HG03159 (cell line): ENCODE data around the gene LSM3.

Source experiments
- ATAC-seq: cut with Tn5 transposase; IDR thresholded peaks from one replicate; pipeline ENCODE4 v1.9.1; 2021; ENCODE audit warnings: mild to moderate bottlenecking, moderate library complexity; ENCODE audit not compliant: unreplicated experiment

LSM3 gene

GRCh38 chr3:14236902-14237301, 58.3 kb downstream of the LSM3 start:
- no peak for ATAC-seq

GRCh38 chr3:14237457-14237856, 58.8 kb downstream of the LSM3 start:
- ATAC-seq = no peak

DNA sequence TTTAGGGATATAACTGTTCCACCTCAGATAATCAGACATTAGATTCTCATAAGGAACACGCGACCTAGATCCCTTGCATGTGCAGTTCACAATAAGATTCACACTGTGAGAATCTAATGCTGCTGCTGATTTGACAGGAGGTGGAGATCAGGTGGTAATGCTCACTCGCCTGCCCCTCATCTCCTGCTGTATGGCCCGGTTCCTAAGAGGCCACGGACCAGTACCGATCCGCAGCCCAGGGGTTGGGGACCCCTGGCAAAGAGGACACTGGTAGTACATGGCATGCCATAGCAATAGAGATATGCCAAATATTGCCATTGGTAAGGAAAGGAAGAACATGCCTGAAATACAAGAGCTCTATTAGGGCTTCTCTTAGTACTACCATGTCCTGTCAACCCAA, 59.7 kb downstream of the LSM3 start:
- ATAC-seq = no peak

GRCh38 chr3:14238930-14239329, 60.3 kb downstream of the LSM3 start:
- ATAC-seq = no peak

GRCh38 chr3:14239940-14240339, 61.3 kb downstream of the LSM3 start:
- ATAC-seq = no peak

GRCh38 chr3:14240366-14240765, 61.7 kb downstream of the LSM3 start:
- ATAC-seq = no peak

DNA sequence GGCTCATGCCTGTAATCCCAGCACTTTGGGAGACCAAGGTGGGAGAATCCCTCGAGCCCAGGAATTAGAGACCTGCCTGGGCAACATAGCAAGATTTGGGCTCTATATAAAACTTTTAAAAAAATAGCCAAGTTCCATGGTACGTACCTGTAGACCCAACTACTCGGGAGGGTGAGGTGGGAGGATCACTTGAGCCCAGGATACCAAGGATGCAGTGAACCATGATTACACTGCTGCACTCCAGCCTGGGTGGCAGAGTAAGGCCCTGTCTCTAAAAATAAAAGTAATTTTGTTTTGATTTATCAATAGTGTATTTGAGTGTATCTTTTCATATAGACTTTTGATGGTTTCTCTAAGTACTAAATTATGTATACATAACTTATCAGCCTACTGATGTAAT, 63.1 kb downstream of the LSM3 start:
- ATAC-seq = no peak

GRCh38 chr3:14242490-14243311, 64.1 kb downstream of the LSM3 start:
- ATAC-seq = no peak

DNA sequence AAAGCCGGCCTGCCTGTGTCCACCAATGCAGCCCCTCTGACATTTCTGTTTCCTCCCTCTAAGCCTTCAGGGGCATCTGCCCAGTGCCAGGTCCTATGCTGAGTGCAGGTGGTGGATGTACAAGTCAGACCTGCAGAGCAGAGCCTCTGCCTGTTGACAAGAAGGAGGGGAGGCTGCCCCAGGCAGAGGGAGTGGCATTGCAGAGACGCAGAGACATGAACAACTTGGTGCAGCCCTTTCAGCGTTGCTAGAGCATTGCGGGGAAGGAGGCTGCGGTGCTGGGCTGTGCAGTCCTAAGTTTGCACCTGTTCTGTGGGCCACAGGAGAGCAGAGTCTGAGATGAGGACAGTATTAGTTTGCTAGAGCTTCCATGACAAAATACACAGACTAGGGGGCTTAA, 65.2 kb downstream of the LSM3 start:
- no peak for ATAC-seq

DNA sequence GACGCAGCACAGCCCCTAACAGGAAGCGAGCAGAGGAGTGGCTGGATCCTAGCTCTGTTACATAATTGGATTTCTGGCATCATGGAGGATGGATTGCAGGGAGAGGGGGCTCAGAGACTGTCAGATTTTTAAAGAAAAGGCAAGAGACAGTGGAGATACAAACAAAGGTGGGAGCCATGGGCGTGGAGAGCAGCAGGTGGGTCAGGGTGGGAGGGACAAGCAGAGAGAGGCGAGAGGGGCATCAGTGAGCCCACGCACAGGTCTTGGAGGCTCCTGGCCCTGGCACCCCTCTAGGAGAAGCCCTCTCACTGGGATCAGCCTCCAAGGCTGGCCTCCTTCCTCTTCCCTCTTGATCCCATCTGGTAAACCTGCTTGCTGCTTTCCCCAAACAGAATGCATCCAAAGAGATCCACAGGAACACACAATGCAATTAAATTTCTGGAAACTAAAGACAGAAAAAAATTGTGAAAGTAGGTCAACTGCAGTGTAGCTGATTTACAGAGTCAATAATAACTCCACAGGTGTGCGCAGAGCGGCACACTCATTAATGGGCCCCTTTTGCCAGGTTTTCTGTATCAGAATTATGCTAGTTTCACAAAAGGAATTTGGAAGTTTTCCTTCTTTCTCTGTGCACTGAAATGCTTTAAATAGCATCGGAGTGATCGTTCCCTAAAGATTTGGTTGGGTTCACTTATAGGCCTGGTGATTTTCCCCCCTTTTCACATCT, 66.1 kb downstream of the LSM3 start:
- ATAC-seq = no peak

GRCh38 chr3:14245248-14245639, 66.6 kb downstream of the LSM3 start:
- no peak for ATAC-seq

DNA sequence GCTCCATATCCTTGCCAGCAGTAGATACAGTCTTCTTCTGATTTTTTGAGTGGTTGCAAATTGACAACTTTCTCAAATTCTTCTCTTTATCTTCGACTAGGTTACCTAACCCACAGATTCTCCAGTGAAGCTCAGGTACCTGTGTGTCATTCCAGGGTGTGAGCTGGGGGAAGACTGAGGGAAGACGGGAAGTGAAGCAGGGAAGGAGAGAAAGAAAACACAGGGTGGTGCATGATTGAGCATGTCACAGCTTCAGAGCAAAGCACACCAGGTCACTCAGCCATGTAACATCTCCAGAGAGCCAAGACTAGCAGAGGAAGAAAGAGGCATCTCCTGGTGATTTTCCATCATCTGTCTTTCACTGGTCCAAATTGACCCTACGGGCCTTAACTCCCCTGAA, 67.2 kb downstream of the LSM3 start:
- ATAC-seq = no peak

- ATAC-seq = no peak
Observed at GRCh38 chr3:14246414-14246813, 67.8 kb downstream of the LSM3 start.

- no peak for ATAC-seq
Observed at GRCh38 chr3:14248477-14248848, 69.8 kb downstream of the LSM3 start.

DNA sequence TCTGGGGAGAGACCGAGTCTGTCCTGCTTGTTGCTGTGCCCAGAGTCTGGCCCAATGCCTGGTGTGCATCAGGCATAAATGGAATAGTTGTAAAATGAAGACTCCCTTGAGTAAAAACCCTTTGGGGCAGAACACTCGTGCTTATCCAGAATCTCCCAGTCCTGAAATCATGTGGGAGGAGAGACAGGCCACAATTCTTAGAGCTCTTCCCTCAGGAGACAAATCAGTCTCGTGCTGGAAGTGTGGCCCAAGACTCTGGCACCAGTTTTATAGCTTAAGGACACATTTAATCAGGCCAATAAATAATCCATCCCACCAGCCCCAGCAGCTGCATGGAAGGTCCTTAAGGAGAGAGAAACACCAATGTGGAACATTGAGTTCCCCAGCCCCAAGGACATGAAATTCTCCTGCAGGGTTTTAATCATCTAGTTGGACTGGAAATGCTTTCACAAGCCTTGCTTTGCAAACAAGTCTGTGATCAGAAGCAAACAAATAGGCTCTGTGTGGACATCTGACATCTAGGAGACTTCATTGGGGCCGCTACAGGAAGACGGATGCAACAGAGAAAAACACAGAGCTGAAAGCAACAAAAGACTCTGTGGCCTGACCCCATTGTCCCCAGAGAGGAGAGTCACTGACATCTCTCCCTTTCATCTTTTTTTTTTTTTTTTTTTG, 70.4 kb downstream of the LSM3 start:
- ATAC-seq = no peak
